IPS DF 19.7 (cell line): ENCODE data around the gene PLA2G6.

Source experiments
- DNase-seq: peaks from one replicate; pipeline ENCODE4 v3.0.0-alpha.2; 2013; ENCODE audit warnings: low read depth, low spot score

Gene PLA2G6

GRCh38 chr22:38214302-38215056, 32.8 kb upstream of the PLA2G6 start:
- no peak for DNase-seq

- DNase-seq = no peak
Measured at GRCh38 chr22:38213990-38214301, 32.3 kb upstream of the PLA2G6 start.

- DNase-seq = no peak
Measured at GRCh38 chr22:38213319-38213989, 31.8 kb upstream of the PLA2G6 start.

GRCh38 chr22:38212442-38212841, 30.8 kb upstream of the PLA2G6 start:
- no peak for DNase-seq

- DNase-seq = no peak
Measured at GRCh38 chr22:38211556-38211955, 29.9 kb upstream of the PLA2G6 start.

DNA sequence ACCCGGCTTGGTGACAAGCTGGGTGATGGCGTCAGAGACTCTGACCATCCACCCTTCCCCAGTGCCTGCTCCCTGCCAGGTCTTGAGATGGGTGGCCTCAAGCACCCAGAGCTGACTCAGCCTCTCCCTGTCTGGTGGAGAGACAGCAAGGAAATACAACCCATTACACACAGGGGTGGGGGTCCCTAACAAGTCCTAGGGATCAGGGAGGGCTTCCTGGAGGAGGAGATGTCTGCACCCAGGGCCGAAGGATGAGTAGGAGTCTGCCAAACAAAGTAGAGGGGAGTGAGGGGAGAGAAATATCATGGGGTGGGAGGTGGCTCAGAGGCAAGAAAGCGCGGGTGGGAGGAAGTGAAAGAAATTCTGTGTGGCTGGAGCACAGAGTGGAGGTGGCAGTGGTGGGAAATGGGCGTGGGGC, 26.9 kb upstream of the PLA2G6 start:
- DNase-seq = no peak

- DNase-seq = no peak
Measured at GRCh38 chr22:38207898-38208432, 26.3 kb upstream of the PLA2G6 start.

DNA sequence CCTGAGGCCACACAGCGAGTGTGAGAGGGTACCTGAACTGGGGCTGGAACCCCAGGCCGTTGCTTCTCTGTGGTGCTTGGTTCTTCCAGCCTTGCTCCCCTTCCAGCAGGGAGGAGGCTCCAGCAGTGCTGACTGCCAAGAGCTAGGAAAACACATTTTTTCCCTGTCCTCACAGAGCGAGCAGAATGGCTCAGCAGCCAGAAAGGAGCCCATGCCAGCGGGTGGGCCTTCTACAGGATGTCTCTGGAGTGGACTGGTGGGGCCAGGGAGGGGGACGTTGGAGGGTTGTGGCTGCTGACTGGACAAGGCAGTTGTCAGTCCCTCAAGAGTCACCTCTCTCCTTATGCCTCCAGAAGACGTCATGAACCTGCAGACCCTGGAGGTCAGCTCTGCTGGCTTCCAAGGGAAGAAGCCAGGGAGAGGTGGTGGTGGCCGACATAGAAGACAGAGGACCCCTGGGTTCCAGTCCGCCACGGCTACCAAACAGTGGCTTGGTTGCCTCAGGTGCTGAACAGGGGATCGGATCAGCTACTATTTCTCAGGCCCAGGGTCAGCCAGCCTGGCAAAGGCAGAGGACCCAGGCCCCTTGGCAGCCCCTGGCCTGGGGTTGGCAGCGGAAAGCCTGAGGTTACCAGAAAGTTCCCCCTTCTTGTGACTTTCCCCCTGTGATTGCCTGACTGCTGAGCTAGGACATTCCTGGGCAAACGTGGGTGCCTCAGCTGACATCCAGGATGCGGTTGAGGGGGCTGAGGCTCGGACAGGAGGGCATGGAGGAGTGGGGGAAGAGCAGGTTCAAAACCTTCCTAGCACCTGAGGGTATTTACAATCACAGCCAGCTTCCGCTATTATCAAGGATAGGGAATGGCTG, 23.9 kb upstream of the PLA2G6 start:
- DNase-seq = no peak

DNA sequence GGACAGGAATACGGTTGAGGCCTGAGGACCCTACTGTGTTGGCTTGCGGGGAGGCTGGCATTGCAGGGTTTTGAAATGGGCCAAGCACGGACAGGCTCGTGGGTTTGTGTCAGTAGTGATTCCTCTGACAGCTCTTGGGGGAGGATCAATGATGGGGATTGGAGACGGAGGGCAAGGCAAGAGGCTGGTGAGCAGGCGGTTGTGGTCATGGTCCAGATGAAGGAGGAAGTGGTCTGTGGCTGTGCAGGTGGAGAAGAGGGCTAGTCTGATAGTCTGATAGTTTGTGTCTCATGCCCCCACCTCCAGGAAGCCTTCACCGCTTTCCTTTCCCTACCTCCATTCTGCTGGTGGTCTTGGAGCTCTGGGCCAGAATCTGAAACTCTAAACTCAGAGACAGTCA, 23.2 kb upstream of the PLA2G6 start:
- DNase-seq = no peak

DNA sequence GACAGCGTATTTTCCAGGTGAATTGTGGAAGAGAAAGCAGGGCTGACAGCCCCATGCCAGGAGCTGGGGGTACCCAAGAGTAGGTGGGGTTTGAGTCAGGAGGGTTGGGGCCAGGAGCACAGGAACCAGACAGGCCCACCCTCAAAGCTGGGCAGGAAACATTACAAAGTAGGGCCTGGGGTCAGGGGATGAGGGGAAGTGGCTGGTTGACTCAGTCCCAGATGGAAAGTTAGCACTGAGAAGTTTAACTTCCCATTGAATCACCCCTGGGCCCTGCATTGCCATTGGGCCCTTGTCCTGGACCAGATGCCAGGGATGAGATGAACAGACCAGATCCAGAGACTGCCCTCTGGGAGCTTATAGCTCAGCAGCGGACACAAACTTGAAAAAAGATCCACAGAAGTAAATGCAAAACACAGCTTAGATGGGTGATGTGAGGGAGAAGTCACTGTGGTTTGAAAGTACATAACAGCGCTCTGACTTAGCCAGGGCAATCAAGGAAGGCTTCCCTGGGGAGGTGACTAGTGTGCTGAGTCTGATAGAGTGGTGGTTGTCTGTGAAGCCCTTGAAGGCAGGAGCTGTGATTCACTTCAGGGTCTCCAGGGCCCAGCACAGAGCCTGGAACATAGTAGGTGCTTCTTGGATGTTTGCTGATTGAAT, 22.4 kb upstream of the PLA2G6 start:
- no peak for DNase-seq

- DNase-seq = no peak
Measured at GRCh38 chr22:38203090-38203810, 21.6 kb upstream of the PLA2G6 start.

DNA sequence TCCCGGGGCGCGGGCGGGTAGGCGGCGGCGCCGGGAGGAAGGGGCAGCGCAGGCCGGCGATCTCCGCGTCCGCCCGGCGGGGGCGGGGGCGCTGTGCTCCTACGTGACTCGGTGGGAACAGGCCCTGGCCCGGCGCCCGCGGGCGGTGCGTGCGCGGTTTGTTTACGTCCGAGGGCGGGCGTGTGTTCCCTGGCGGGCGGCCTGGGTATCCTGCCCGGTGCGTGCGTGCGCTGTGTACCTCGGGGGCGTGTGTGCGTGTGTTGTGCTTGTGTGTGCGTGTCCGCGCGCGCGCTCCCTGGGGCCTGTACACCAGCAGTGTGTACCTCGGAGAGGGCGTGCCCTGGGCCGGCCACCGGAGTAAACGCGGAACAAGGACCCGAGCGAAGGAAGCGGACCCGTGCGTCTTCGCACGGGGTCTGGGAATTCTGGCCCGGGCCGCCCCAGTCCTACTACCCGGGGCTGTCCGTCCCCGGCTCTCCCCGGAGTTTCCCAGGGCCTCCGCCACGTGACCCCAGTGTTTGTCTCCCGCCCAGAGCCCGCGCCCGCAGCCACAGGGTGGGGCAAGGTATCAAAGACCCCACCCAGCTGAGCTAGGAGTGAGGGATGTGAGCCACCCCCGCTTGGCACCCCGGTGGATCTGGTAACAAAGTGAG, 20.9 kb upstream of the PLA2G6 start:
- no peak for DNase-seq

DNA sequence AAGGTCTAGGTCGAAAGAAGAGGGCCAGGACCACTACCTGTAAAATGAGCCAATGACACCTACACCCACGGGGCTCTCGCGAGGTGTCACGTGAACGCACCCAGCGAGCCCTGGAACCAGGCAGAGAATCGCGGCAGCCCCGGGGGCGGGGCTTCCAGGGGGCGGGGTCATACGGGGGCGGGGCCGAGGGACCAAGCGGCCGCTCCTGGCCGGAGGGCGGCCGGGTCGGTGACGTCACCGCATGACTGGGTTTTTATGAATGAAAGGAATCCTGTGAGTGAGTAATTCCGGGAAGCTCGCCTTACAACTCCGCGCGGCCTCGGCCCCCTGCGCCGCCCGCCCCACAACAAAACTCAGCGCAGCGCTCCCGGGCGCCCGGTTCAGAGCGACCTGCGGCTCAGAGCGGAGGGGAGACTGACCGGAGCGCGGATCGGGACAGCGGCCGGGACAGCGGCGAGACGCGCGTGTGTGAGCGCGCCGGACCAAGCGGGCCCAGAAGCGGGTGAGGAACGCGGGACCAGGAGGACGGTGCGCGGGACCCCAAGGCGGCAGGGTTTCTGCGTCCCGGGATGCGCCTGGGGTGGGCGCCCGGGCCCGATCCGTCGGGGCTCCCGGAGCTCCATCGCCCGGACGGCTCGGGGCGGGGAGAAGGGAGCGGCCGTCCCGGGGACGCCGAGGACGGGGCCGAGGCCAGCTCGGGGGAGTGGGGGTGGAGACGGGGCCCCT, 20.2 kb upstream of the PLA2G6 start, which contains the start of gene MAFF:
Gene MAFF, plus strand, starts transcription at position 284 of the 726 bp plus-strand sequence. CDS start 11,860 bp downstream, outside the sequence.
- DNase-seq = no peak

DNA sequence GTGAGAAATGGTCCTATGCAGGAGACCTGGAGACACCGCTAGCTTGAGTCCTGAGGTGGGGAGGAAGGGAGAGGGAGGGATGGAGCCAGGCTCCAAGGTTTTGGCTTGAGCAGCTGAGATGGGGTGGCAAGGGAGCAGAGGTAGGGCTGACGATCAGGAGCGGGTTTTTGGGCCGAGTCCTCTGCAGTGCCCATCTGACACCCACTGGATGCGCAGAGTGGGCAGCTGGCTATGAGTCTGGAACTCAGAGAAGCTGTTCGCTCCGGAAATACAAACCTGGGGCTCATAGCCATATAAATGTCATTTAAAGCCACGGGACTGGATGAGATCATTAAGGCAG, 19.7 kb upstream of the PLA2G6 start:
- DNase-seq = no peak

DNA sequence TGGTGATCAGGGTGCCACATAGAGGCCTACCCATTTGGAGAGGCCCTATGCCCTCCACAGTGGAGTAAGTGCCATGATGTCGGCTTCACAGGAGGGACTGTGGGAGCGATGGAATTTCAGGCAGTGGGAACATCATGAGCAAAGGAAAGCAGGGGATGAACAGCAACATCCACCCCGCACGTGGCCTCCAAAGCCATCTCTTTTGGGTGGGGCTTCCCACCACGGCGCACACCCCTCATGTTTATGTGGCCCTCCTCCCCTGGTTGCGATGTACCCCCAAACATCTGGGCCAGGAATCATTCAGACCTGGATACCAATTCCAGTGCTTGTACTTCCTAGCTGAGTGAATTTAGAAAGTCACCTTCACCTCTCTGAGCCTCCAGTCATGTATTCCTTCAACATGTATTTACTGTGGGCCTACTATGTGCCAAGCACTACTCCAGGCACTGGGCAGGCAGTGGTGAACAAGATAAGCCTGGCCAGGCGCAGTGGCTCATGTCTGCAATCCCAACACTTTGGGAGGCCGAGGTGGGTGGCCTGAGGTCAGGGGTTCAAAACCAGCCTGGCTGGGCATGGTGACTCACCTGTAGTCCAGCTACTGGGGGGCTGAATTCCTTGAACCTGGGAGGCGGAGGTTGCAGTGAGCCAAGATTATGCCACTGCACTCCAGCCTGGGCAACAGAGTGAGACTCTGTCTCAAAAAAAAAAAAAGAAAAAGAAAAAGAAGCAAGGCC, 18.4 kb upstream of the PLA2G6 start:
- DNase-seq = no peak

- DNase-seq = no peak
Measured at GRCh38 chr22:38196791-38197419, 15.3 kb upstream of the PLA2G6 start.

DNA sequence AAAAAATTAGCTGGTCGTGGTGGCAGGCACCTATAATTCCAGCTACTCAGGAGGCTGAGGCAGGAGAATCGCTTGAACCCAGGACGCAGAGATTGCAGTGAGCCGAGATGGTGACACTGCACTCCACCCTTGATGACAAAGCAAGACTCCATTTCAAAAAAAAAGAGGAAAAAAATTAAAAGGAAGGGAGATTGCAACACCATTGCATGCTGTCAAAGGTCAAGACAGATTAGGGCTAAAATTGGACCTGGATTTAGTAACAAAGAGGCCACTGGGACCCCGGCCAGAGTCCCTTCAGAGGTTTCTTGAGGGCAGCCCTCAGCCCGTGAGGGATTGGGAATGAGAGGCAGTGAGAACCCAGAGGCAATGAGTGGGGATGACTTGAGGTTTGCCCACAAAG, 11.9 kb upstream of the PLA2G6 start:
- no peak for DNase-seq

DNA sequence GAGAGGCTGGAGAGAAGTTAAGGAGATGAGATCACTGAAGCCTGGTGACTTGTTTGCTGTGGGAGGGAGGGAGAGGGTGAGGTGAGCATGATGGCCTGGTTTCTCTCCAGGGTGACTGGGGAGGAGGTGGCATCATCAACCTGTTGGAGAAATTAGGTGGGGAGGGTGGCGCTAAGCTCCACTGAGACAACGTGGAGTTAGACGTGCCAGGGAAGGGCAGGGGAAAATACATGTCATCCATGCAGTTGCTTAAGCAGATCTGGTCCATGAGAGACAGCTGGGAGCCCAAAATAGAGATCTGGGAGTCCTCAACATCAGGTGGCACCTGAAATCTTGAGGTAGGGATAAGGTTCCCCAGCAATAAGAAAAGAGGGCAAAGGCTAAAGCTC, 10.8 kb upstream of the PLA2G6 start:
- DNase-seq = no peak
